Activated T-helper 2 cell treated with anti-CD3 and anti-CD28 coated beads, Interferon-gamma antibody, Interleukin-2, Interleukin-4, amounts not matched to agents 10 μg/mL and 5 μg/mL and 100 μg/mL, durations not matched to agents 14 hours and 24 hours and 36 hours (primary cell): Measurements from ENCODE around the gene PLEKHM2. TPM values are rescaled to one million over a fixed set of nuclear protein-coding genes. Genes with fewer than 3 reads are reported as not detected.

ENCODE experiments used
- DNase-seq: peaks from one replicate; pipeline ENCODE4 v3.0.0; 2021; ENCODE audit warnings: low spot score
- H3K27ac Mint-ChIP-seq: one replicate; pipeline ENCODE4 v1.8.0; 2021; ENCODE audit warnings: mixed read lengths
- H3K27me3 Mint-ChIP-seq: one replicate; pipeline ENCODE4 v1.8.0; 2021; ENCODE audit warnings: low read depth, mixed read lengths
- H3K36me3 Mint-ChIP-seq: one replicate; pipeline ENCODE4 v1.8.0; 2021; ENCODE audit warnings: low read depth, mixed read lengths
- H3K4me1 Mint-ChIP-seq: one replicate; pipeline ENCODE4 v1.8.0; 2021; ENCODE audit warnings: low read depth, mixed read lengths
- H3K4me3 Mint-ChIP-seq: one replicate; pipeline ENCODE4 v1.8.0; 2021; ENCODE audit warnings: low read depth, mild to moderate bottlenecking, moderate library complexity, mixed read lengths
- H3K9me3 Mint-ChIP-seq: one replicate; pipeline ENCODE4 v1.8.0; 2021; ENCODE audit warnings: mixed read lengths
- intact Hi-C: fragments of 100-400 bp; cut with micrococcal nuclease; formaldehyde crosslinking; loops from one replicate; pipeline ENCODE4 v1.15.1; 2023
- total RNA-seq: library from RNA; stranded (reverse); gene quantifications from 2 replicates; pipeline ENCODE4 v1.2.3, GENCODE V29; 2022

The PLEKHM2 gene
- total RNA-seq, 1 donor from 2014 or later = 61.6 TPM

DNA sequence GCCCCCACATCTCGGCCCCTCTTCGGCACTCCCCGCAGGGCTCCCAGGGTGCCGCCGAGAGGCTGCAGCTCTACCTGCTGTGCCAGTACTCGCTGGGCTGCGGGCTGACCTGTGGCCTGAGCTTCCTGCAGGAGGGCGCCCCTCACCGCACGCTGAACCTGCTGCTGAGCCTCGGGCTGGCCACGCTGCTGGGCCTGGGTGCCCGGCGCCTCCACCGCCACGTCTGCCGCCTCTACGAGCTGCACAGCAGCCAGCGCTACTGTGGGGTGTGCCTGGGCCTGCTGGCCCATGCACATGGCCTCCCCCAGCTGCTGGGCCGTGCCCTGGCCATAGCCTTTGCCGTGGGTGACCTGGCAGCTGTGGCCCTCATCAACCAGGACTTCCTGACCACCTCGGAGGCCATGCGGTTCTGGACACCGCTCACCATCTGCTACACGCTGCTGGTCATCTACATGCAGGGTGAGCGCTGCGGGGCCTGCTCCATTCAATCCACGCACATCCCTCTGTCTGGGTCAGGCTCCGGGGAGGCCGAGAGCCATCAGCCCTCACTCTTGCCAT lies 60.1 kb downstream of the PLEKHM2 start:
- H3K27ac Mint-ChIP-seq = no peak overlapping the region

DNA sequence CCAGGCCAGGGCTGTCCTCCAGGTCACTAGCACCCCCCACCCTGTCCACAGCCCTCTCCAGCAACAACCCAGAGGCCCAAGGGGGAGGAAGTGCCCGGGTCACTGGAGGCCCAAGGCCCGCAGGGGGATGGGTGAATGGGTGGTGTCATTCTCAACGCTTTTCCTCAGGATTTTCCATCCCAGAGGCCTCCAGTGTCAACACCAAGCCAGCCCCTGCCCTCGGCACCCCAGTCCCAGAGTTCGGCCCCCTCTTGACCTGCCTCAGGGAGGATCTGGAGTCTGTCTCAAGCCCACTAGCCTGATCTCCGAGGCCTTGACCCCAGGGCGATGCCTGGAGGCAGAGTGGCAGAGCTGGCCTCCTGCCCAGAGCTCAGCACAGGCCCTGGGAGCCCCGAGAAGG lies 63.3 kb downstream of the PLEKHM2 start:
- H3K9me3 Mint-ChIP-seq = no peaks in the 10 kb centered on the region
- H3K27me3 Mint-ChIP-seq = no peaks in the 10 kb centered on the region
- intact Hi-C loops = no loop called here
- DNase-seq = no peak
- H3K4me3 Mint-ChIP-seq = no peak overlapping the region
- no peaks in the 10 kb centered on the region for H3K4me1 Mint-ChIP-seq
- H3K36me3 Mint-ChIP-seq = no peaks in the 10 kb centered on the region
- no peak overlapping the region for H3K27ac Mint-ChIP-seq

More for the DNA sequence above, 60.1 kb downstream of the PLEKHM2 start:
- intact Hi-C loops = no loop called here
- H3K9me3 Mint-ChIP-seq = no peaks in the 10 kb centered on the region
- no peak overlapping the region for H3K4me3 Mint-ChIP-seq
- H3K36me3 Mint-ChIP-seq = no peaks in the 10 kb centered on the region
- DNase-seq = no peak
- H3K27me3 Mint-ChIP-seq = no peaks in the 10 kb centered on the region
- peaks cover 4% of the 10 kb centered on the region for H3K4me1 Mint-ChIP-seq

DNA sequence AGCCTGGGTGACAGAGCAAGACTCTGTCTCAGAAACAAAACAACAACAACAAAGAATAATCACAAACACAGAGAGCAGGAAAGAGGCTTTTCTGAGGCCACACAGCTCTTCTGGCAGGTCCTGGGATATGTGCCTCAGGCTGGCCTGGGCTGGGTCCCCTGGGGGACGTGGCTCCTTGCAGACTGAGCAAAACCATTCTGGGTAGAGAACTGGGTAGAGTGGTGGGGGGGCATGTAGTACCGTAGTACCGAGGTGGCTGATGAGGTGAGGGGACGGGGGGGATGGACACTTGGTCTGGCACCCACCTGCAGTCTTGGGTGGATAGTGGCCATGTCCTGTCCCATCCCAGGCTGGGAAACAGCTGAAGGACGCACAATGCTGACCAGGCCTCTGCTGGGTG lies 64.1 kb downstream of the PLEKHM2 start:
- DNase-seq = no peak
- H3K27me3 Mint-ChIP-seq = no peaks in the 10 kb centered on the region
- no peaks in the 10 kb centered on the region for H3K36me3 Mint-ChIP-seq
- H3K4me1 Mint-ChIP-seq = no peaks in the 10 kb centered on the region
- H3K27ac Mint-ChIP-seq = no peak overlapping the region
- intact Hi-C loops = no loop called here
- H3K4me3 Mint-ChIP-seq = no peak overlapping the region
- H3K9me3 Mint-ChIP-seq = no peaks in the 10 kb centered on the region

DNA sequence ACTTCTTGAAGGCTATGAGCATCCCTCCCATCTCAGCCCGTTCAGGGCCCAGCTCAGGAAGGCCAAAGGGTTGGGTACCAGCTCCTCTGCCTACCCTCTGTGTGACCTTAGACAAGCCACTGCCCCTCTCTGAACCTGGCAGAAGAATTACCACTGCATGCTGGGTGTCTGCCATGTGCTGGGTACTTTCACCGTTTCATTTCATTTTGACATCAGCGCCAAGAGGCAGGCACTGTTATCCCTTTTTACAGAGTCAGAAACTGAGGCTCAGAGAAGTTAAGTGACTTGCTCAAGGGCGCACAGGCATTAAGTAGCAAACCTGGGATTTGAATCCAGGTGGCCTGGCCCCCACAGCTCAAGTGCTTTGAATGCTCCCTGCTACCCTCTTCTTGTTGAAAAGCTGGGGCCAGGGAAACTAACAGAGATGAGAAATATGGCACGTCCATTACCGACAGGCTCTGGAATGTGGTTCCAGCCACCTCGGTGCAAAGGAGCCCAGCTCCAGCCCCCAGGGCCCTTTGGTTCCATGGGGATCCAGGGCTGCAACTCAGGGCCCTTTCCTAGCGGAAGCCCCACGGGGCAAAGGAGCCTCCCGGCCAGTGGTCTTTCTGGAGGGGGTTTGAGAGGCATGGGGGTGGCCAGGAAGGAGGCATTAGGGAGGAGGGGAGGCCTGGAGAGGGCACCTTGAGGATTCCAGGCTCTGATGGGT lies 64.7 kb downstream of the PLEKHM2 start:
- Mint-ChIP-seq H3K27ac (no peak overlapping the region), H3K9me3 (no peaks in the 10 kb centered on the region), H3K27me3 (no peaks in the 10 kb centered on the region), H3K36me3 (no peaks in the 10 kb centered on the region), H3K4me1 (no peaks in the 10 kb centered on the region), H3K4me3 (no peak overlapping the region)
- no peak for DNase-seq
- intact Hi-C loops = no loop called here

DNA sequence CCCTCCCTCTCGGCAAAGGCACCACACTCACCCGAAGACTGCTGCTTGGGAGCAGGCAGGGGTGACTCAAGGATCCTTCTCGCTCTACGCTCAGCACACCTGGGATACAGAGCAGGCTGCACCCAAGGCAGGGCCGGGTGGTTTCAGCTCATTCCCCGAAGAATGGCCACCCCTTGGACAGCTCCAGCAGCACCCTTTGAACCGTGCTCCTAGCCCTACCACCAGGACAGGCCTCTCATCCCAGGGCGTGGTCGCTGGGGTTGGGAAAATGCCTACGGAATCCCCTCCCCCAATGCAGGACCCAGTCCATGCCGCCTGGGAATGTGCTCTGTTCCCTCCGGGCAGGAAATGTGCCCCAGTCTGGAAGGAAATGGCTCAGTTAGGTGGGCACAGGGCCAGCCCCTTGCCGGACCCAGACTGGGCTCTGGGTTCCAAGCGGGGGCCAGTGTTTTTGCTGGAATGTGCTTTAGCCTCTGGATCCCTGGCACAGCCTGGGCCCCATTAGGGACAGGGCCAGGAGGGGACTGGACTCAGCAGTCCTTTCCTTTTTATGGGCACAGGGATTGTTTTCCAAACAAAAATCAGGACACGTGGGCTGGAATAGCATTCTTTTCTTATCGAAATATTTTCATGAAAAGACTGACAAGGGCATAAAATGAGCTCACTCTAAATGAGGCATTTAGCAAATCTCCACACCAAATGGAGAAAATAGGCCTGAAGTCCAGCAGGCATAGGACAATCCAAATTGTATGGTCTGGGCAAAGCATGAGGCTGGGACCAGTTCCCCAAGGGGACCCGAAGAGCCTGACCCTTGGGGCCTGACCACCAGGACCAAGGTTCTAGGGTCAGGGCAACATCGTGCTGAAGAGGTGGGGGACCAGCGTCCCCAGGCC lies 65.5 kb downstream of the PLEKHM2 start:
- no peaks in the 10 kb centered on the region for H3K27me3 Mint-ChIP-seq
- H3K4me3 Mint-ChIP-seq = no peak overlapping the region
- no peaks in the 10 kb centered on the region for H3K4me1 Mint-ChIP-seq
- no peaks in the 10 kb centered on the region for H3K9me3 Mint-ChIP-seq
- intact Hi-C loops = no loop called here
- H3K36me3 Mint-ChIP-seq = no peaks in the 10 kb centered on the region
- no peak for DNase-seq
- H3K27ac Mint-ChIP-seq = no peak overlapping the region

DNA sequence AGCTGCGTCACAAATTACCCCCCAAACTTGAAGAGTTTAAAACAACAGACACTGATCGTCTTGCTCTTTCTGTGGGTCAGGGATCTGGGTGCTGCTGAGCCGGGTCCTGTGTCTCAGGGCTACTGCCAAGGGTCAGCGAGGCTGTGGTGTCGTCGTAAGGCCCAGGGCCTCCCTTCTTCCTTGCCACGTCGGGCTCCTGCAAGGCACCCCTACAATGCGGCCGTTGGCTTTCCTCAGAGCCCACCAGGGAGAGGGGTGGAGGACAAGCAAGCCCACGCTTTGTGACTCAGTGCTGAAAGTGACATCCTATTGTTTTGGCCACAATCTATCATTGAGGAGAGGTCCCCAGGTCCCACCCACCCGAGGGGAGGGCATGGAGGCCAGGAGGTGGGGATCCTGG lies 66.8 kb downstream of the PLEKHM2 start:
- Mint-ChIP-seq H3K27ac (no peak overlapping the region), H3K4me3 (no peak overlapping the region), H3K36me3 (no peaks in the 10 kb centered on the region), H3K4me1 (no peaks in the 10 kb centered on the region), H3K9me3 (no peaks in the 10 kb centered on the region), H3K27me3 (peaks cover 3% of the 10 kb centered on the region)
- DNase-seq = no peak
- intact Hi-C loops = no loop called here

DNA sequence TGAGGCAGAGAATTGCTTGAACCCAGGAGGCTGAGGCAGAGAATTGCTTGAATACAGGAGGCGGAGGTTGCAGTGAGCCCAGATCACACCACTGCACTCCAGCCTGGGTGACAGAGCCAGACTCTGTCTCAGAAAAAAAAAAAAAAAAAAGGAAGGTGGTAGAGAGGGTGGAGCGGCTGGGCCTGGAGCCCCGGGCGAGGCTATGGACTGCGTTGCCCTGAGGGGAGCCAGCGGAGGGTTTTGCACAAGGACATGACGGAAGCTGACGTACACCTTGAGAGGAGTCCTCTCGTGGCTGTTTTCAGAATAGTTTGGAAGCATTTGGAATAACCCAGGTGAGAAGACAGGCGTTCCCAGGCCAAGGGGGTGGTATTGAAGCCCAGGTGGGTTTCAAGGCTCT lies 67.6 kb downstream of the PLEKHM2 start:
- intact Hi-C loops = no loop called here
- H3K4me3 Mint-ChIP-seq = no peak overlapping the region
- H3K36me3 Mint-ChIP-seq = no peaks in the 10 kb centered on the region
- no peaks in the 10 kb centered on the region for H3K4me1 Mint-ChIP-seq
- no peaks in the 10 kb centered on the region for H3K9me3 Mint-ChIP-seq
- no peak overlapping the region for H3K27ac Mint-ChIP-seq
- no peak for DNase-seq
- H3K27me3 Mint-ChIP-seq = peaks cover 9% of the 10 kb centered on the region

DNA sequence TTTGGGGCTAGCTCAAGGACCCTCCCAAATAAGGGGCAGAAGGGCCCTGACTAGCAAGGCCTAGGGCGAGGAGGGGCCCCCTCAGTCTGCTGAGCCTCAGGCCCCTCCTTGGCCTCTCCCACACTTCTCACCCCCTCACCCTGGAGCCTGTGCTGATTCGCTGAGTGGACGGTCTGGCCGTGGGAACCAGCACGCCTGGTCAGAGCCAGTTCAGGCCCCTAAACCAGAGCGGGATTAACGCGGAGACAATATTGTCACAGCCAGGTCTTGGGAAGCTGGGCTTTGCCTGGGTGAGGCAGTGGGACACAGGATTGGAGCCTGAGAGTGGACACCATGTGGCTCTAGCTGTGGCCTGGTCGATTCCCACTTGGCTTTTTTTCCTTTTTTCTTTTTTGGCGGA lies 69.7 kb downstream of the PLEKHM2 start:
- intact Hi-C loops = no loop called here
- Mint-ChIP-seq H3K4me3 (no peak overlapping the region), H3K27me3 (peaks cover 22% of the 10 kb centered on the region), H3K36me3 (no peaks in the 10 kb centered on the region), H3K27ac (no peak overlapping the region), H3K9me3 (no peaks in the 10 kb centered on the region), H3K4me1 (no peaks in the 10 kb centered on the region)
- no peak for DNase-seq

DNA sequence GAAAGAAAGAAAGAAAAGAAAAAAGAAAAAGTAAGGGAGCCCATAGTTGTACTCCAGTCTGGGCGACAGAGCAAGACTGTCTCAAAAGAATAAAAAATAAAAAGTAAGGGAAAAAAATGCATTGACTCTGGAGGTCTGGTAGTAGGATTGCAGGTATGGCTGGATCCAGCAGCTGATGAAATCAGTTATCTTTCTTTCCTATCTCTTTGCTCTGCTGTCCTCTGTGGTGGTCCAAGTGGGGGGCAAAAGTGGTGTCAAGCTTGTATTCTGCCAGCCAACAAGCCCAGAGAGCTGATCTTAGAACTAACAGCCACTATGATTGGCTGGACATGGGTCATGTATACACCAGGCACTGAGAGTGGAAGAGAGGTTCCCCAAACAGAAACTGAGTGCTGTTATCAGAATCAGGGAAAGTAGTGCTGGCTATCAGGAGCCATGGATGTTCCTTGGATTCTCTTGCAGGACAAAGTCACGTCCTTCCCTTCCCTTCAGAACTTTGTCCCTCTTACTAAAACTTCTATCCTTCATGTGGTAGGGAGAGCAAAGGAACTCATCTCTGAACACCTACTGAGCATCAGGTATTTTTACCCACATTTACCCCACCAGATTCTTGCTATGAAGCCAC lies 71.0 kb downstream of the PLEKHM2 start:
- Mint-ChIP-seq H3K36me3 (no peaks in the 10 kb centered on the region), H3K27me3 (peaks cover 28% of the 10 kb centered on the region), H3K4me3 (no peak overlapping the region), H3K4me1 (peaks cover 2% of the 10 kb centered on the region), H3K9me3 (no peaks in the 10 kb centered on the region), H3K27ac (no peak overlapping the region)
- DNase-seq = no peak
- intact Hi-C loops = no loop called here

DNA sequence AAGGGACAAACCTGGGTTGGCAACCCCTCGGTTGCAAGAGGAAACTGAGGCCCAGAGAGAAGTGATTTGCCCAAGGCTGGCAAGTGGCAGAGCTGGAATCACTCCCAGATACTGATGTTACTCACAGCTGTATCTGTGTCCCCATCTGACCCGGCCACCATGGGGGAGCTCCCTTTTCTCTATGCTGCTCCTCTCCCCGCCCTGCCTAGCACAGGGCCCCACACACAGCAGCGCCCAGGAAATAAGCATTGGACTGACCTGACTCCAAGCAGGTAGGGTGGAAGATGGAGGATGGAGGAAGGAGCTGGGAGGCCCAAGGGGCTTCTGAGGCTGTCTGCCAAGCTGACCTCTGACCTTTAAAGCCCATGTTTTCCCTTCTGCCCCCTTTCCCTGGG lies 71.5 kb downstream of the PLEKHM2 start:
- intact Hi-C loops = no loop called here
- H3K9me3 Mint-ChIP-seq = no peaks in the 10 kb centered on the region
- peaks cover 30% of the 10 kb centered on the region for H3K27me3 Mint-ChIP-seq
- no peak for DNase-seq
- peaks cover 2% of the 10 kb centered on the region for H3K4me1 Mint-ChIP-seq
- no peak overlapping the region for H3K27ac Mint-ChIP-seq
- no peak overlapping the region for H3K4me3 Mint-ChIP-seq
- H3K36me3 Mint-ChIP-seq = no peaks in the 10 kb centered on the region

DNA sequence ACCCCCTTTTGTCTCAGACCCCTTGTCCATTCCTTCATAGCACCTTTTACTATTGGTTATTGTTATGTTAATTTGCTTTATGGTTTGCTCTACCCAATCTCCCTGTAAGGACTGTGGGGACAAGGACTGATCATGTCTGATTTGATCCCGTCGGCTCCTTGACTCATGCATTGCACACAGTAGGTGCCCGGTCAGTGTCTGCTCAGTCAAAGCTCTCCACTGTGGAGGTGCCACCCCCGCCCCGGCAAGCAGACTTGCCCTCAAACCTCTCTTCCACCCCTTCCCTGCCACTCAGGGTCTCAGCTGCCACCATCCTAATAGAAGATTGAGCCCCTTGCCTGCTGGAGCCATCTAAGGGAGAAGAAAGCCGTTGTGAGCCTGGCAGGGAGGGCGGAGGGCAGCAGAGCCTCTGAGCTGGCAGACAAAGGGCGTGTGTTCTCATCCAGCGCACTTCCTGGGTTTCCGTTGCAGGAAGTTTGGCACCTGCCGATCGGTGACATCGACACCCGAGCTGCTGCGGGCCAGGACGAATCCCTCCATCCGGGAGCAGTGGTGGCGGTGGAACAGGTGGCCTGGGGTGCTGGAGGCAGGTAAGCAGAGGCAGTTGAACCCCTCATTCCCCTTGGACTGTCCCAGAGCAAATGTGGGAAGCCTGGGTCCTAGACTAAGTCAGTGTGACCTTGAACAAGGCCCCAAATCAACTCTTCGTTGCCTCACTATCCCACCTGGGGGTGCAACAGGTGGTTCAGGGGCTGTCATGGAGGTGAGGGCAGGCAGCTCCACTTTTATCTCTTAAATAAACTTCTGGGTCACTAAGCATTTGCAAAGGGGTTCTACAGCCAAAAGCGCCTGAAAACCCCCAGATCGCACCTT lies 72.3 kb downstream of the PLEKHM2 start:
- intact Hi-C loops = no loop called here
- no peaks in the 10 kb centered on the region for H3K36me3 Mint-ChIP-seq
- H3K27me3 Mint-ChIP-seq = peaks cover 38% of the 10 kb centered on the region
- no peaks in the 10 kb centered on the region for H3K9me3 Mint-ChIP-seq
- peaks cover 2% of the 10 kb centered on the region for H3K4me1 Mint-ChIP-seq
- H3K27ac Mint-ChIP-seq = no peak overlapping the region
- no peak overlapping the region for H3K4me3 Mint-ChIP-seq
- DNase-seq = no peak

DNA sequence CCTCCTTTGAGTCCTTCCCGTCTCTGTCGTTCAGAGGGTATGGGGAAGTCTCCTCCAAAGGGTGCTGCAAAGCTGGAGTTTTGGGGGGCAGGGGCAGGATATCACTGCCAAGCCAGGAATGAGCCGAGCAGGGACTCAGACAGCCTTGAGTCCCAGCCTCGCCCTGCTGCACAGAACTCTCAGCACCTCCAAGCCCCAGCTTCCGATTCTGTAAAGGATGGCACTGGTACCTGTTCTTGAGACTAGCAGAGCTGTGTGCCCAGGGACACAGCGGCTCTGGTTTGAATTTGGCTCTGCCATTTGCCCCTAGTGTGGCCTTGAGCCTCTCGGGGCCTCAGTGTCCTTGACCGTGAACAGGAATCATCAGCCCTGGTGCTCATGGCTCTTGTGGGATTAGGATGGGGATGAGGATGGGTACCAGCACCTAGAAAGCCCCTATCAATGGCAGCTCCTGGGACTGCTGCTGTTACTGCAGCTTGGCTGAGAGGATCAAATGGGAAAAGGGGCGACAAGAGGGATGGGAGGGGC lies 73.0 kb downstream of the PLEKHM2 start:
- Mint-ChIP-seq H3K4me3 (no peak overlapping the region), H3K27ac (no peak overlapping the region), H3K9me3 (no peaks in the 10 kb centered on the region), H3K27me3 (peaks cover 42% of the 10 kb centered on the region), H3K36me3 (no peaks in the 10 kb centered on the region), H3K4me1 (peaks cover 2% of the 10 kb centered on the region)
- no peak for DNase-seq
- intact Hi-C loops = no loop called here
